Epithelial cell of prostate (primary cell): ENCODE measurements around the gene SOCS2.
"Not testable (repeated sequence)": the region's sequence is repeated elsewhere in the genome, so short reads cannot be mapped to it uniquely, and the experiment has no call there.

Experiments used
- DNase-seq: peaks from one replicate; pipeline ENCODE4 v3.0.0-alpha.2; 2011; ENCODE audit warnings: low read depth, low spot score
- H3K27ac ChIP-seq: fragments of 450-650 bp; 2 replicates; pipeline ENCODE4 v1.5.1; 2017; ENCODE audit warnings: mild to moderate bottlenecking

The SOCS2 gene

DNA sequence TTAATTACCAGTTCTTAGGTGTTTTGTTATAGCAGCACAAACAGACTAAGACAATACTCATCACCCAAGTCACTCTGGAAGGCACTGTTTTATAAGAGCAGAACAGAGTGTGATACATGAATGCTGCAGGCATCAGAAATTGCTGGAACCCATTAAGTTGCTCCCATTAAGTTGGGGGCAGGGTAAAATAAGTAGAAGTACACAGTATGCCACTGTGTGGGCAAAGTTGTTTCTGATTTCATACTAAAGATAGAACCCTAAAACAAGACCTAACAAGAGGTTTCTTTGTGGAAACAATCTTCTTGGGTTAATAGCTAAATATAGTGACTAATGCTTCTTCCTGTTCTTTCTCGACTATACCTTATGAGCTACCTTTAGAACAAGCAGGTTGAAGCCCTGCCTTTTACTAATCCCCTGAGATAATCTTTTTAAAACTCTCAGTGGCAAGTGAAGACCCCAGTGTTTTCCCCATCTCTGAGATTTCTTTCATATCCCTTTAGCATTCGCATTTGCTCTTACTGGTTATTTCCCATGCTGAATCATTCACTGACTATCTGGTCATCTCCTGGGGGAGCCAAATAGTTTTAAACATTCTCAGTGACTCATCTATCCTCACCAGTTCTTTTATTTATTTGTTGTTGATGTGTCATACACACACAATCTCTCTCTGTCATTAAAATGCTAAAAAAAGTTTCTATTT, 52.3 kb downstream of the SOCS2 start:
- DNase-seq, result peak; percentile 92
- peak overlapping the region; percentile 93 for H3K27ac ChIP-seq

DNA sequence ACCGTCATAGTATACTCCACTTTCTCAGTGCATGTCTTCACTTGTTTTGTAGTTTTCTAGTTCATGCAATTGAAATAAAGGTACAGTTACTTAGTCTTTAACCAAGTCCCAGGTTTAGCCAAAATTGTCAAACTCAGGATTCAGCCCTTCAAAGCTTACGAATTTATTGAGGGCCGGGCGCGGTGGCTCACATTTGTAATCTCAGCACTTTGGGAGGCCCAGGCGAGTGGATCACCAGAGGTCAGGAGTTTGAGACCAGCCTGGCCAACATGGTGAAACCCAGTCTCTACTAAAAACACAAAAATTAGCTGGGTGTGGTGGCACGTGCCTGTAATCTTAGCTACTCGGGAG, 52.8 kb downstream of the SOCS2 start:
- DNase-seq, result not testable (repeated sequence)
- H3K27ac ChIP-seq, result peak overlapping the region; percentile 93

DNA sequence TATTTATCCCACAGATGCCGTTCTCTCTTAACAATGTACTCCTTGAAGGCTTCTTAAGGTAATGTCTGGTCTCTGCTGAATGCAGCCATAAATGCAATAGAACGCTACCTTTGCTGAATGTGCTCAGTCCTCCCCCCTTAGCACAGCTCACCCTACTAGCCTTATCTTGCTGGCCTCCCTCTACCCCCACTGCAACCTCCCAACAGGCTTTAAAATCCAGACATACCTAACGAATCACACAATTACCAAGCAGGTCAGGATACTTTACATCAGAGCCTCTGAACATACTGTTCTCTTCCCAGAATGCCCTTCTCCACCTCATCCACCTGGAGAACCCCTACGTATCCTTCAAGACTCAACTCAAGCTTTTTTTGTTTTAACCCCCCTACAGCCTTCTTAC, 53.7 kb downstream of the SOCS2 start:
- DNase-seq, result no peak

More for the DNA sequence above, 53.7 kb downstream of the SOCS2 start:
- H3K27ac ChIP-seq, result peak overlapping the region; percentile 93
